Uterus (tissue), 4 donors: ENCODE measurements around the gene WSB1. TPM values are rescaled to one million over a fixed set of nuclear protein-coding genes. Genes with fewer than 3 reads are reported as not detected.
A peak's percentile ranks its signal among the peaks of the same experiment; 100 is the strongest.
"Not testable (repeated sequence)": the region's sequence is repeated elsewhere in the genome, so short reads cannot be mapped to it uniquely, and the experiment has no call there.

Experiments used
- DNase-seq, 2 donors: peaks; one replicate each; pipeline ENCODE4 v3.0.0-alpha.2; 2019 to 2020
- H3K27ac ChIP-seq, 2 donors: fragments of 200-600 bp; sonication (generic); 1 replicate in 1 of 2; 2 replicates in 1 of 2; pipeline ENCODE4 v1.5.1; 2016 to 2018
- H3K27me3 ChIP-seq, 2 donors: fragments of 200-600 bp; sonication (generic); one replicate each; pipeline ENCODE4 v1.5.1; 2018 to 2019; ENCODE audit warnings: control low read depth in 1 of 2
- H3K36me3 ChIP-seq, 2 donors: fragments of 200-600 bp; sonication (generic); one replicate each; pipeline ENCODE4 v1.5.1; 2019; ENCODE audit warnings: control low read depth in 1 of 2
- H3K4me1 ChIP-seq, 2 donors: fragments of 200-600 bp; sonication (generic); one replicate each; pipeline ENCODE4 v1.5.1; 2018 to 2019; ENCODE audit warnings: control low read depth in 1 of 2
- H3K4me3 ChIP-seq, 2 donors: fragments of 200-600 bp; sonication (generic); 1 replicate in 1 of 2; 2 replicates in 1 of 2; pipeline ENCODE4 v1.5.1; 2018 to 2019; ENCODE audit warnings: mild to moderate bottlenecking in 1 of 2
- H3K9me3 ChIP-seq, 2 donors: fragments of 200-600 bp; sonication (generic); one replicate each; pipeline ENCODE4 v1.5.1; 2019; ENCODE audit warnings: control low read depth in 1 of 2
- POLR2A ChIP-seq, 2 donors: fragments of 450-650 bp; IDR thresholded peaks; one replicate each; pipeline ENCODE4 v1.6.1; 2016; ENCODE audit warnings: antibody characterized with exemption in 2 of 2, mild to moderate bottlenecking in 1 of 2, moderate library complexity in 1 of 2
- intact Hi-C: fragments of 100-400 bp; cut with DNase I; formaldehyde crosslinking; loops from one replicate; pipeline ENCODE4 v1.15.1; 2023; ENCODE audit warnings: low total_unique reads
- total RNA-seq, 4 donors: library from RNA; depleted of rRNA in 3 of 4; stranded (reverse); fragments of >200 nt in 3 of 4; gene quantifications; one replicate each; pipeline versions ENCODE4 v1.1.0 to v1.2.4, GENCODE V29; 2014 to 2023
- TF ChIP-seq, protein P1 (sequence below), 4 experiments: fragments of 200-600 bp in 2 of 4; fragments of 450-650 bp in 2 of 4; sonication (generic) in 2 of 4; IDR thresholded peaks; one replicate each; pipeline ENCODE4 v1.5.1; 2016 to 2019; ENCODE audit warnings: antibody characterized with exemption in 4 of 4, mild to moderate bottlenecking in 2 of 4, moderate library complexity in 1 of 4
- donor health status: DM: yes; HTN: yes; CAD: no.

The WSB1 gene
- total RNA-seq, 4 donors from 2014 or later: 140 to 421 (median 354) TPM

DNA sequence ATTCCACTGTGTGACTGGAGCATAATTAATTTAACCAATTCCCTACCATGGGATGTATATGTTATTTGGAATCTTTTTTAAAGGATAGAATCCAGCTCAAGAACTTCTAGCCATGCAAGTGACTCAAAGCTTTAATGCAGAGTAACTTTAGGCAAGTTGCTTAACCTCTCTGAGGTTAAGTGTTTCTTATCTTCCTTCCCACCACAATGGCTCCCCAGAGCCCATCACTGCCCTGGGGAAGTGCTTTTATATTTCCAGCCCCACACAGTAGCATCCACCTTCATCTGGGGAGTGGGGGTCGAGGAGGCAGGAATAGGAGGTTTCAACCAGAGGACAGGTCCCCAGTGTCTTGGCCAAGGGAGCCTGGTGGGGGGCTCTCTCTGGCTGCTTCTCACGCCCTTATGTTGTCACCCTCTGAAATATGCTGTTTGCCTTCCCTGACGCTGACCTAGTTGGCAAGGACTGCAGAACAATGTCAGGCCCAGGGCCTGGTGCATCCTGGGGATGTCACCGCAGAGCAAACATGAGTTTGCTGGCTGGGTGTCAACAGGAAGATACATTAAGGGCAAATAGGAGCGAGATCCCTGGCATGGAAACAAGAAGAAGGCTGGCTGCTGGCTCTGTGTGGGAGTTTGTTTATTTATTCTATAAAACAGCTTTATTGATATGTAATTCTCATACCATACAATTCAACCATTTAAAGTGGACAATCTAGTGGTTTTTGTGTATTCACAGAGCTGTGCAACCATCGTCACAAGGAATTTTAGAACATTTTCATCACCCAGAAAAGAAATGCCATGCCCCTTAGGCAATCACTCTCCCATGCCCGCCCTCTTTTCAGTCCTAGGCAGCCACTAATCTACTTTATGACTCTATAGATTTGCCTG lies 46.6 kb upstream of the WSB1 start:
- TF ChIP-seq POLR2A (IDR thresholded peaks at IDR 0.05): no peak
- TF ChIP-seq, protein P1, sequence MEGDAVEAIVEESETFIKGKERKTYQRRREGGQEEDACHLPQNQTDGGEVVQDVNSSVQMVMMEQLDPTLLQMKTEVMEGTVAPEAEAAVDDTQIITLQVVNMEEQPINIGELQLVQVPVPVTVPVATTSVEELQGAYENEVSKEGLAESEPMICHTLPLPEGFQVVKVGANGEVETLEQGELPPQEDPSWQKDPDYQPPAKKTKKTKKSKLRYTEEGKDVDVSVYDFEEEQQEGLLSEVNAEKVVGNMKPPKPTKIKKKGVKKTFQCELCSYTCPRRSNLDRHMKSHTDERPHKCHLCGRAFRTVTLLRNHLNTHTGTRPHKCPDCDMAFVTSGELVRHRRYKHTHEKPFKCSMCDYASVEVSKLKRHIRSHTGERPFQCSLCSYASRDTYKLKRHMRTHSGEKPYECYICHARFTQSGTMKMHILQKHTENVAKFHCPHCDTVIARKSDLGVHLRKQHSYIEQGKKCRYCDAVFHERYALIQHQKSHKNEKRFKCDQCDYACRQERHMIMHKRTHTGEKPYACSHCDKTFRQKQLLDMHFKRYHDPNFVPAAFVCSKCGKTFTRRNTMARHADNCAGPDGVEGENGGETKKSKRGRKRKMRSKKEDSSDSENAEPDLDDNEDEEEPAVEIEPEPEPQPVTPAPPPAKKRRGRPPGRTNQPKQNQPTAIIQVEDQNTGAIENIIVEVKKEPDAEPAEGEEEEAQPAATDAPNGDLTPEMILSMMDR (IDR thresholded peaks at IDR 0.05): no peak
- no peaks in the 10 kb centered on the region for H3K36me3 ChIP-seq
- DNase-seq: peak; percentile 37 to 75
- no peaks in the 10 kb centered on the region for H3K9me3 ChIP-seq
- no peak overlapping the region for H3K4me3 ChIP-seq
- peaks cover 3 to 5% of the 10 kb centered on the region in 2 donors for H3K4me1 ChIP-seq
- no peaks in the 10 kb centered on the region for H3K27me3 ChIP-seq
- H3K27ac ChIP-seq: peak overlapping the region; percentile 84 to 91
- intact Hi-C loops: loop anchor here (5.0 kb wide), 1 partner anchor 45 kb away; the partner anchor contains the start of gene WSB1

DNA sequence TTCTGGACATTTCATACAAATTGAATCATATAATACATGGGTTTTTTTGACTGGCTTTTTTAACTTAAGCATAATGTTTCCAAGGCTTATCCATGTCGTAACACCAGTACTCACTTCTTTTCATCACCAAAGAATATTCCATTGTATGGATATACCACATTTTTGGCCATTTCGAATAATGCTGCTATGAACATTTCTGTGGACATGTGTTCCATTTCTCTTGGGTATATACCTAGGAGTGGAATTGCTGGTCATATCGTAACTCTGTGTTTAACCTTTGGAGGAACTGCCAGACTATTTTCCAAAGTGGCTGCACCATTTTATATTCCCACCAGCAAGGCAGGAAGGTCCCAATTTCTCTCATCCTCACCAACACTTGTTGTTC lies 46.0 kb upstream of the WSB1 start:
- no peaks in the 10 kb centered on the region for H3K36me3 ChIP-seq
- H3K4me3 ChIP-seq: no peak overlapping the region
- DNase-seq: no peak
- TF ChIP-seq, protein P1 (IDR thresholded peaks at IDR 0.05): no peak
- no peak for TF ChIP-seq POLR2A (IDR thresholded peaks at IDR 0.05)
- peak overlapping the region; percentile 84 to 91 for H3K27ac ChIP-seq
- no peaks in the 10 kb centered on the region for H3K9me3 ChIP-seq
- no peaks in the 10 kb centered on the region for H3K27me3 ChIP-seq
- peaks cover 0 to 5% of the 10 kb centered on the region in 2 donors for H3K4me1 ChIP-seq
- intact Hi-C loops: loop anchor here (5.0 kb wide), 1 partner anchor 44 kb away; the partner anchor contains the start of gene WSB1

DNA sequence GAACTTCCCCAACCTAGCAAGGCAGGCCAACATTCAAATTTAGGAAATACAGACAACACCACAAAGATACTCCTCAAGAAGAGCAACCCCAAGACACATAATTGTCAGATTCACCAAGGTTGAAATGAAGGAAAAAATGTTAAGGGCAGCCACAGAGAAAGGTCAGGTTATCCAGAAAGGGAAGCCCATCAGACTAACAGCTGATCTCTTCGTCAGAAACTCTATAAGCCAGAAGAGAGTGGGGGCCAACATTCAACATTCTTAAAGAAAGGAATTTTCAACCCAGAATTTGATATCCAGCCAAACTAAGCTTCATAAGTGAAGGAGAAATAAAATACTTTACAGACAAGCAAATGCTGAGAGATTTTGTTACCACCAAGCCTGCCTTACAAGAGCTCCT lies 43.1 kb upstream of the WSB1 start:
- H3K4me3 ChIP-seq, H3K36me3 ChIP-seq, H3K4me1 ChIP-seq, intact Hi-C loops, DNase-seq, H3K9me3 ChIP-seq, H3K27me3 ChIP-seq: not testable (repeated sequence)
- H3K27ac ChIP-seq: peak overlapping the region in 1 of 2 donors; percentile 14

DNA sequence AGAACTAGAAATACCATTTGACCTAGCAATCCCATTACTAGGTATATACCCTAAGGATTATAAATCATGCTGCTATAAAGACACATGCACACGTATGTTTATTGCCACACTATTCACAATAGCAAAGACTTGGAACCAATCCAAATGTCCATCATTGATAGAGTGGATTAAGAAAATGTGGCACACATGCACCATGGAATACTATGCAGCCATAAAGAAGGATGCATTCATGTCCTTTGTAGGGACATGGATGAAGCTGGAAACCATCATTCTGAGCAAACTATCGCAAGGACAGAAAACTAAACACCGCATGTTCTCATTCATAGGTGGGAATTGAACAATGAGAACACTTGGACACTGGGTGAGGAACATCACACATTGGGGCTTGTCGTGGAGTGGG lies 39.1 kb upstream of the WSB1 start:
- H3K9me3 ChIP-seq, H3K4me1 ChIP-seq, H3K36me3 ChIP-seq, H3K4me3 ChIP-seq, DNase-seq, intact Hi-C loops, H3K27ac ChIP-seq, H3K27me3 ChIP-seq: not testable (repeated sequence)

DNA sequence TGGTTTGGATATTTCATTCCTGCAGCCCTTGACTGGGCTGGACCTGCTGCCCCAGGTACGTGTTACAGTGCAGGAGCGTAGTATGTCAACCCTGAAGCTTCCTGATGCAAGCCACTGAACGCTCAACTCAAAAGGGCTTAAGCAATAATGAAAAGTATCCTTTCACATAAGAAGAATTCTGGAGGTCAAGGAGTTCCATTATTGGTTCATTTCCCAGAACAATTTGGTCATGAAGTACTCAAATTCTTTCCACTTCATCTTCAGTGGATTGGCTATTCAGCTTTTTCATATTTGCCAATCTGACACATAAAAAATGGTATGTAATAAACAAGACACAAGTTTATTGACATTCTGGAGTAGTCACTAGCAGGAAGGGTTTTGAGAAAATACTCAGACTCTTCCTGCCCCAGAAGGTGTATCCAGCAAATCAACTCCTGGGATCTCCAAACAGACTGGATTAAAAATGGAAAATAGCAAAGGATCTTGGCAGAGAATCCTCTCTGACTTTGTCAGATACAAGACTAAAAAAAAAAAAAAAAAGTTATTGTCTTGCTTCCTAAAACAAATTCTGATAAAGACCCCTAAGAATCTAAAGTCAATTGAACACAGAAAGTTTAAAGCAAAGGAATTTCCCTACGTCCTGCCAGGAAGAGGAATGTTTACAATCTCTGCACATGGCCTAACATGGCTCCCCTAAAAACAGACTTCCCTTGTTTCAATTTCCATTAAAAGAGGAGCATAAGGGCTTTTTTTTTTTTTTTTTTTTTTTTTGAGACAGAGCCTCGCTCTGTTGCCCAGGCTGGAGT lies 37.5 kb upstream of the WSB1 start:
- Histone ChIP-seq H3K27ac (peak overlapping the region; percentile 70 to 77), H3K27me3 (no peaks in the 10 kb centered on the region), H3K36me3 (no peaks in the 10 kb centered on the region), H3K9me3 (no peaks in the 10 kb centered on the region), H3K4me3 (no peak overlapping the region), H3K4me1 (no peaks in the 10 kb centered on the region)
- intact Hi-C loops: no loop called here
- no peak for TF ChIP-seq POLR2A (IDR thresholded peaks at IDR 0.05)
- TF ChIP-seq, protein P1 (IDR thresholded peaks at IDR 0.05): no peak
- no peak for DNase-seq

DNA sequence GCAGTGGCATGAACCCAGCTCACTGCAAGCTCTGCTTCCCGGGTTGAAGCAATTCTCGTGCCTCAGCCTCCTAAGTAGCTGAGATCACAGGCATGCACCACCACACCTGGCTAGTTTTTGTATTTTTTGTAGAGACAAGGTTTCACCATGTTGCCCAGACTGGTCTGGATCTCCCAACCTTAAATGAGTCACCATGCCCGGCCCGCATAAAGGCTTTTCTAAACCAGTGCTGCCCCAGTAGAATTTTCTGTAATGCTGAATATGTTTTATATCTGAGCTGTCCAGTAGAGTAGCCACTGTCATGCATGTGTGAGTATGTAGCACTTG lies 36.9 kb upstream of the WSB1 start:
- Histone ChIP-seq H3K27me3 (no peaks in the 10 kb centered on the region), H3K4me1 (no peaks in the 10 kb centered on the region), H3K9me3 (no peaks in the 10 kb centered on the region), H3K27ac (peak overlapping the region; percentile 70 to 77), H3K36me3 (no peaks in the 10 kb centered on the region), H3K4me3 (no peak overlapping the region)
- DNase-seq: no peak
- intact Hi-C loops: no loop called here
- TF ChIP-seq POLR2A (IDR thresholded peaks at IDR 0.05): no peak
- TF ChIP-seq, protein P1 (IDR thresholded peaks at IDR 0.05): no peak
